ENCODE data around the gene PARVA.

Gene PARVA

GRCh38 chr11:12534549-12534948, 157.2 kb downstream of the PARVA start:
- TF ChIP-seq, protein P1, sequence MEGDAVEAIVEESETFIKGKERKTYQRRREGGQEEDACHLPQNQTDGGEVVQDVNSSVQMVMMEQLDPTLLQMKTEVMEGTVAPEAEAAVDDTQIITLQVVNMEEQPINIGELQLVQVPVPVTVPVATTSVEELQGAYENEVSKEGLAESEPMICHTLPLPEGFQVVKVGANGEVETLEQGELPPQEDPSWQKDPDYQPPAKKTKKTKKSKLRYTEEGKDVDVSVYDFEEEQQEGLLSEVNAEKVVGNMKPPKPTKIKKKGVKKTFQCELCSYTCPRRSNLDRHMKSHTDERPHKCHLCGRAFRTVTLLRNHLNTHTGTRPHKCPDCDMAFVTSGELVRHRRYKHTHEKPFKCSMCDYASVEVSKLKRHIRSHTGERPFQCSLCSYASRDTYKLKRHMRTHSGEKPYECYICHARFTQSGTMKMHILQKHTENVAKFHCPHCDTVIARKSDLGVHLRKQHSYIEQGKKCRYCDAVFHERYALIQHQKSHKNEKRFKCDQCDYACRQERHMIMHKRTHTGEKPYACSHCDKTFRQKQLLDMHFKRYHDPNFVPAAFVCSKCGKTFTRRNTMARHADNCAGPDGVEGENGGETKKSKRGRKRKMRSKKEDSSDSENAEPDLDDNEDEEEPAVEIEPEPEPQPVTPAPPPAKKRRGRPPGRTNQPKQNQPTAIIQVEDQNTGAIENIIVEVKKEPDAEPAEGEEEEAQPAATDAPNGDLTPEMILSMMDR (IDR thresholded peaks at IDR 0.05): no peak

DNA sequence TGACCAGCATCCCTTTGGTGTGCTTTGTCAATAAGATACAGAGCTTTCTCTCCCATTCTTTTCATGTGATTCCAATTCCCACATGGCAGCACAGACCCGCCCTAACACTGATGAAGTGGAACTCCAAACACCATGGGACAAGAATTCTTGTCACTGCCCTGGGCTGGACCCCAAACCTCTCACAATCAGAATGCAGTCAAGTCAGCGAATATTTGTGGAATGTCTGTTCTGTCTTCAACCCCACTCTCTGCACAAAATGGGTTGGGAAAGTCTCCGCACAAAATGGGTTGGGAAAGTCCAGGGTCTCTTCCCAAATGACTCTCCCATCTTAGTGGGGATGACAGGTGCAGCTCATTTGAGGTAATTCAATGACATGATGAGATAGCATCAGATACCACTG, 157.9 kb downstream of the PARVA start:
- TF ChIP-seq, protein P1 (IDR thresholded peaks at IDR 0.05): no peak

GRCh38 chr11:12536566-12536965, 159.2 kb downstream of the PARVA start:
- TF ChIP-seq, protein P1 (IDR thresholded peaks at IDR 0.05): no peak

DNA sequence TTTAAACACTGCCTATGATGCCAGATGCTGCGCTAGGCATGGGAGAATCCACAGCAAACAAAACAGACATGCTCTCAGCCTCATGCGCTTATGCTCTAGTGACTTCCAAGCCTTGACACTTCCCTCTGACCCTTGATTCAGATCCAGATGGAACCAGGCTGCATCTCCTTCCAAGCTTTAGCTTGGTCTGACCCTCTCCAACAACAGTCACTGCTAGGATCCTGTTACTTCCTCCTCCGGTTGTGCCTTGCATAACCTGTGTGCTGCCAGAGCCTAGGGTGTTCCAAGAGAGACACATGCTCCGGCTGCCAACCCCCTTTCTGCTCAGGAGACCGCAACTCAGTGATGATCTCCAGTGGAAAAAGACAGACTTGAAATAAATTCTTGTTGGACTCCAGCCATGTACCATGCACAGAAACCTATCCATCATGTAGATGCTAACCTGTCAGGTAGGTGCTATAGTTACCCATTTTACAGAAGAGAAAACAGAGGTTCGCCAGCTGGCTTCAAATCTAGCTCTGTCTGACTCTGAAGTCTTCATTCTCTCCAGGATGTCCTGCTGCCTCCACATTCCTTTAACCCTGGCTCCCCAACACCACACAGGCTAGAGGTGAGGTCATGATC, 160.5 kb downstream of the PARVA start:
- TF ChIP-seq, protein P1 (IDR thresholded peaks at IDR 0.05): no peak

DNA sequence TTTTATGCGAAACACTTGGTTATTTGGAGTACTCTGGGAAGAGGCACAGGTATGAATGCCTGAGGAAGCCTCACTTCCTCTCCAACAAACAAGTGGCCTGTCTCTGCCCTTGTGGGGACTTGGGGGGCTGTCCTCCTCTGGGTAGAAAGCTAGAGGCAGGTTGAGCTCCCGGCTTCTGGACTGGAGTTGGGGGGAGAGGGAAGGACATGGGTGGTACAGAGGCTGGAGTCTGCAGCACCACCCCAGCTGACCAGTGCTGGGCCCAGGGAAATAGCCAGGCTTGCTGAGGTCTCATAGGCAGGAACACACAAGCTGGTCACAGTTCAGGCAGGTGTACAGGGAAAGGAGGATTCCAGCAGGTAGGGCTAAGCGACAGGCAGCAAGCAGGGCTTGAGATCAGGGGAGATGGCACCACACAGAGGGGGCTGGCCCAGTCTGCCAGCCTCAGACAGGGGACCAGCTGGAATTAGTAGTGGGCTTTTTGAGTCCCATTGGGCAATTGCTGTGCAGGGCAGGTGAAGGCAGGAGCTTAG, 161.6 kb downstream of the PARVA start:
- TF ChIP-seq, protein P1 (IDR thresholded peaks at IDR 0.05): no peak

DNA sequence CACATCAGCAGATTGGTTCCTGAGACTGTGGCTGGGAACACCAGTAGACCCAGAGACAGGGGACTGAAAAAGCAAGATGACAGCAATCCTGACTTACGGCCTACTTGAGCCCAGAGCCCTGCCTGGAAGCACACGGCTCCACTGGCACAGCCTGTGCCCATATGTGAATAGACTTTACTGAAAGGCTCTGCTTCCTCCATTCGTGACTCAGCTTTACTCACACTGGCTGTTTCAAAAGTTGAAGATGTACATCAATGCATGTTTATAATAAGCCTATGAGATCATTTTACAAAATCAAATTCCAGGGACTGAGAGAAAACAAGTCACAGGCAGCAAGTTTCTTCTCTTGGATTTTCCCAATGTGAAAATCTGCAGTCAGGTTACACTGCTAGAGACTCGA, 162.2 kb downstream of the PARVA start:
- TF ChIP-seq, protein P1 (IDR thresholded peaks at IDR 0.05): no peak

GRCh38 chr11:12540075-12540680, 162.8 kb downstream of the PARVA start:
- TF ChIP-seq, protein P1 (IDR thresholded peaks at IDR 0.05): no peak
